CD8-positive, alpha-beta memory T cell (primary cell): ENCODE measurements around the gene DGAT2. TPM values are rescaled to one million over a fixed set of nuclear protein-coding genes. Genes with fewer than 3 reads are reported as not detected.

Experiments
- polyA plus RNA-seq: library from polyadenylated mRNA; unstranded; fragments of 300-500 nt; fragmentation: Illumina TruSeq; gene quantifications from one replicate; pipeline ENCODE4 v1.2.3, GENCODE V29; 2021
- total RNA-seq, 2 experiments: library from RNA; stranded (reverse); gene quantifications; one replicate each; pipeline ENCODE4 v1.2.3, GENCODE V29; 2021

The DGAT2 gene
- total and polyA plus RNA-seq, 3 experiments from 2014 or later: 5.5 to 5.6 TPM; not detected in 1

Other genes with a start within 250 kb of the DGAT2 start
- gene GDPD5, start 242.8 kb upstream of the DGAT2 start, total RNA-seq: 1 to 10 TPM; 8.9 to 9.1 TPM
- 10.4 TPM for gene GDPD5, start 242.8 kb upstream of the DGAT2 start, polyA plus RNA-seq
- 10 to 100 TPM; 20.7 to 21.1 TPM for gene SERPINH1, start 206.5 kb upstream of the DGAT2 start, total RNA-seq
- 8.4 TPM for gene SERPINH1, start 206.5 kb upstream of the DGAT2 start, polyA plus RNA-seq
- gene MAP6, start 99.7 kb upstream of the DGAT2 start, total RNA-seq: under 1 TPM; 0.07 to 0.16 TPM
- not detected for gene MAP6, start 99.7 kb upstream of the DGAT2 start, polyA plus RNA-seq
- gene MOGAT2, start 50.9 kb upstream of the DGAT2 start, total RNA-seq: not detected
- not detected for gene MOGAT2, start 50.9 kb upstream of the DGAT2 start, polyA plus RNA-seq
- 10 to 100 TPM; 18.0 to 20.9 TPM for gene UVRAG, start 46.4 kb downstream of the DGAT2 start, total RNA-seq
- 17.1 TPM for gene UVRAG, start 46.4 kb downstream of the DGAT2 start, polyA plus RNA-seq